GM19025 (cell line): ENCODE measurements around the gene PGS1.

ENCODE experiments used
- ATAC-seq: cut with Tn5 transposase; IDR thresholded peaks from one replicate; pipeline ENCODE4 v1.9.1; 2021; ENCODE audit warnings: mild to moderate bottlenecking, low read depth, moderate library complexity; ENCODE audit not compliant: unreplicated experiment

The PGS1 gene

DNA sequence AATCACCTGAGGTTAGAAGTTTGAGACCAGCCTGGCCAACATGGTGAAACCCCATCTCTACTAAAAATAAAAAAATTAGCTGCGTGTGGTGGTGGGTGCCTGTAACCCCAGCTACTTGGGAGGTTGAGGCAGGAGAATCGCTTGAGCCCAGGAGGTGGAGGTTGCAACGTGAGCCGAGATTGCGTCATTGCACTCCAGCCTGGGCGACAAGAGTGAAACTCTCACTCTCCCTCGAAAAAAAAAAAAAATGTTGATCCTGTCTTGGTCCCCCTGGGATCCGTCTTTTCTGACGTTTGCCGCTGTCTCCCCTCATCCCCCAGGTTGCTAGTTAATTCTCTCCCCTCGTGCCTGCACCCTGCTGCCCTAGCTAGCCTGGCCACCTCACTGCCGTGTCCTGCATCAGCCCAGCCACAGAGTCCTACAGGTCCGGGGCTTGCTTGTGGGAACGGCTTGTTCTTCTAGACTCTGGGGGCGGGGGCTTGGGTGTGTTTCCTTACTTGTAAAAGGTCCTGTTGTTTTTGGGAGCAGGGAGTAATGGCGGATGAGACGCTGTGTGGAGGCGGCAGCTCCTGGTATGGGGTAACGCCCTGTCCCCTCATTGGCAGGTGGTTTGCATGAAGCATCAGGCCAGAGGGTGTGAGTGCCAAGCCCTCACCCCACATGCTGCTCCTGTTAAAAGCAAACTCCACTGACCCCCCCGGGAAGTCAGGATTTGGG is 44.6 kb downstream of the PGS1 start:
- ATAC-seq: no peak

DNA sequence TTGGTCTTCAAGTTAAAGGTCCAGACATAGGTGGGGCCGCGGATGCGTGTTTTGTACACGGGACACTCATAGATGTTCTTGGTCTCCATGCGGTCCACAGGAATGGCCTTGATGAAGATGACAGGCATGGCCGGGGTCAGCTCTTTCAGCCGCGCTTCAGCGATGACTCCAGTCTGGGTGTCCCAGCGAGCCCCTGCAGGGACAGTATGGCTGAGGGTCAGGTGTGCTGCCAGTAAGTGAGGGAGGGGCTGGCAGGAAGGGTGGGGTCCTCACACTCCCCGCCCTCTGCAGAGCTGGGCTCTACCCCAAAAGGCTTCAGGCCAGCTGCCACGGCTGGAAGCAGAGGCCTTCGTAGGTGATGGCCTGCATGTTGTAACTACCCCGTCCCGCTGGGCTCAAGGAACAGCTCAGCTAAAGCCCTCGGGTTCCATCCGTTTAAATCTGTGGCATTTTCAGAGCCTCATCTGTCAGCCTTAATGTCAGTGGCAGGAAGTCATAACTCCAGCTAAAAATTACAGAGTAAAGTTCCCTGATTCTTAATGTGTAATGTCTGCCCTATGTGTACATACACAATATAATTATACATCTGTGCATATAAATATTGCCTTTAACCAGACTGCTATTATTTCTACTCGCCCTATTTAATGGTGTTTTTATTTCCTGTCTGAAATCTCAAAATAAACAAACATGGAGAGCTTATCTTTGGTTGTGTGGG is 45.7 kb downstream of the PGS1 start:
- ATAC-seq: no peak

- ATAC-seq: no peak
These were observed 47.0 kb downstream of the PGS1 start for GRCh38 chr17:78425429-78425828.

DNA sequence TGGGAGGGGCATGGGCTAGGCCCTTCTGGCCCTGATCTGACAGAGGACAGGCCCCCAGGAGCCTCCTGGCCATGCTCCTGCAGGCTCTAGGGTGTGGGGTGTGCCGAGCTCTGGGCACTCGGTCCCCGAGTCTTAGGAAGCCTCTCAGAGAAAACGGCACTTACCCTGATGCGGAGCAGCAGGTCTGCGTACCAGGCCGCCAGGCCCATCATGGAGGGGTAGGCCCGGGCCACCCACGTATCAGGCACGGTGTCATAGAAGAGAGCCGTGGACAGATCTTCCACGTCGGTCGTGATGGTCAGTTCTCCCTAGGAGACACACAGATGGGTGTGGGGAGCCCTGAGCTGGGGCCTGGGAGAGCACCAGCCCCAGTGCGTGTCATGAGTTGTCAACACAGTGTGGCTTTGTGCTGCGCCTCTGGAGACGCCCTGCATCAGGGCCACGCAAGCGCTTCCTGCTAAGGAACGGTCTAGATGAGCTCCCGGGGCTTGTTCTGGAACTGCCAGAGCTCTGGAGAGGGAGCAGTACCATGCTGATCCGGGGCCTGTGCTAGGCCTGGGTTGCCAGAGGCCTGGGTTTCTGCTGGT is 47.9 kb downstream of the PGS1 start:
- ATAC-seq: no peak

- no peak for ATAC-seq
These were observed 48.7 kb downstream of the PGS1 start for GRCh38 chr17:78427140-78427539.

GRCh38 chr17:78428025-78428575 is 49.7 kb downstream of the PGS1 start:
- ATAC-seq: no peak

GRCh38 chr17:78428836-78429617 is 50.6 kb downstream of the PGS1 start:
- ATAC-seq: no peak

GRCh38 chr17:78429618-78429995 is 51.2 kb downstream of the PGS1 start:
- no peak for ATAC-seq

GRCh38 chr17:78430892-78431691 is 52.6 kb downstream of the PGS1 start:
- ATAC-seq: no peak

GRCh38 chr17:78431692-78431958 is 53.2 kb downstream of the PGS1 start:
- no peak for ATAC-seq

DNA sequence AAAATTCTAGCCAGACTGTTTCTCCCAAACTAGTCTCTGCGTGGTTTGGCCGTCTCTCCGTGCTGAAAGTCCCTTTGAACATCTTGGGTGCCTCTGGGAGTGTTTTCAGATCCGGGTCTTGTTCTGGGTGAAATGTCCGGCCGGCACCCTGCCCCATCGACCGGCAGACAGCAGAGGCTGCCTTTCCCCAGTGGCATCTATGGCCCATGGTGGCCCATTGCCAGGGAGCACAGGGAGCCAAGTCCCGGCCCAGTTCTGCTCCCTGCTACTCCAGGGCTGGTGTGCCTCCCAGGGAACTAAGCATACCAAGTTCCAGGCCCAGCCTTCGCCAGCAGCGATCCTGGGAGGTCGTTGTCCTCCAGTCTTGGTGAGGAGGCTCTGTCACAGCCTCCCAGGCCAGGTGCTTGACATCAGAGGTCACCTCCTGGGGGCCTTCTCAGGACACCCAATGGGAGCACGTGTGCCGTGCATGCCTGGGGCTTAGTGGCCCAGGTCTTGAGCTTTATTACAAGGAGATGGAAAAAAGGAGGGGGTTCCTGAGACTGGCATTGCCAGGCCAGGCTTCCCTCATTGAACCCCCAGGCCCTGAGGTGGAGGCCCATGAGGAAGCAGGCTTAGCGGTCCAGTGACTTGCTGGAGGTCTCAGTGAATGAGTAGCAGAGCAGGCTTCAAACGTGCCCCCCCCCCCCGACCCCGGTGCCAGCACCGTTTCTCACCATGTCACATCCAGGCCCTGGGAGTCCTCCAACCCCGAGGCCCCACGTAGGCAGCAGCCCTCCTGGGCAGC is 54.0 kb downstream of the PGS1 start:
- ATAC-seq: no peak

DNA sequence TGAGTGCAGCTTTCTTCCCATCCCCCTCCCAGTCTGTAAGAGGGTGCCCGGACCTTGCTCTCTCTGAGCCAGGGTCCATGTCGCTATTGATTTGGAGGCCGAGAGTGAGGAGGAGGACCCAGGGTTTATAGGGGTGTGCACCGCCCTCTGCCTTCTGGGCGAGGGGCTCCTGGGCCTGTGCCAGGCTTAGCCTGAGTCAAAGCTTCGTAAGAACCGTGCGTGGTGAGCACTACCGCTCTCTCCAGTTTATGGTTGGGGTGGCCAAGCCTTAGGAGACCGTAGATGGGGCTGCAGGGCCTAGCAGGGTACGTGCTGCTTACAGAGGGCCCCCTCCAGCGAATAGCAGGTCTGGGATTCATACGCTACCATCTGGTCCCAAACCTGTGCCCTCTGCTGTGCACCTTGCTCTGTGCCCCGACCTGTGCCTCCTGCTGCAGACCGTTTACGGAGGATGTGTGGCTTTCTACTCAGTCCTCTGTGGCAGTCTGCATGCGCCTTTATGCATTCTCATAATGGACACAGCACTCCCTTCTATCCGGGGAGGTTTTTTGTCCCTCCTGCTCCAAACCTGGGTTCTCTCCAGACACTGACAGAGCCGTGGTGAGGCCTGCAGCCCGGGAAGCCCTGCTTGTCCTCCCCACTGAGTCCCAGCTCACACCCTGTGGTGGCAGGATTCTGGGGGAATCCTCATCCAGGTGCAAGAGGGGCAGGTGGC is 54.7 kb downstream of the PGS1 start:
- ATAC-seq: no peak

GRCh38 chr17:78433780-78434335 is 55.4 kb downstream of the PGS1 start:
- no peak for ATAC-seq

DNA sequence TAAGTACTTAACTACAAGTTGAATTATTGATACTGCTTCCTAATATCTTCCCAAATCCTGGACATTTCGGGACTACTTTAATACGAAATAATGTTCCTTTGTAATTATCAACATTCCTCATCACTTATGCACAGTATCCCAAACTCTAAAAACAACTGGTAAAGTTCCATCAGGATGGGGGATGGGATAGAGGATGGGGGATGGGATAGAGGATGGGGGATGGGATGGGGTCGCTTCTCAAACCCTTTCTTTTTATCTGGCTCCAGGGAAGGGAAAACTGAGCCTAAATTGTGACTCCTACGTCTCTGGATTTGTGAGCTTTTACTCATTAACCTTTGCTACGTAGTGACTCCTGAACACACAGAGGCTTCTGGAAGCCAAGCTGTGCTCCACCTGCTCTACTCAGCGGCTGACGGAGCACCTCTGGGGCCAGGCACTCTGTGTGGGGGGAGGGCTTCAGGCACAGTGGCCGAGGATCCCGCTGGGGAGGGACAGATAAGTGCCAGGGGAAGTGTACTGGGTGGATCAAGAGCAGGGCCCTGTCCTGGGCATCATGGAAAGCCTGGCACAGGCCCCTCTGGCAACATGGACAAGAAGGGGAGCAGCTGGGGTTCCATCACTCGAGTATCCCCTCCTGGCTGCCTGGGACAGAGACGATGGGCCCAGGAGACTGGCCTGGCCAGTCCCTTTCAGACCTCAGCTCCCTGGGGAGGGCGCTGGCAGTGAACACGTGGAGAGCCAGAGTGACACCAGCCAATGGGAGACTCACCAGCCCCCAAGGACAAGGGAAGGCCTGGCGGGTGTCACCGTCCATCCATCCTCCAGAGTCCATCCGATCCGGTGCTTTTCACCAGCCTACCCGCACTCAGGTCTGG is 56.2 kb downstream of the PGS1 start:
- no peak for ATAC-seq

- ATAC-seq: no peak
These were observed 57.0 kb downstream of the PGS1 start for GRCh38 chr17:78435330-78436005.

DNA sequence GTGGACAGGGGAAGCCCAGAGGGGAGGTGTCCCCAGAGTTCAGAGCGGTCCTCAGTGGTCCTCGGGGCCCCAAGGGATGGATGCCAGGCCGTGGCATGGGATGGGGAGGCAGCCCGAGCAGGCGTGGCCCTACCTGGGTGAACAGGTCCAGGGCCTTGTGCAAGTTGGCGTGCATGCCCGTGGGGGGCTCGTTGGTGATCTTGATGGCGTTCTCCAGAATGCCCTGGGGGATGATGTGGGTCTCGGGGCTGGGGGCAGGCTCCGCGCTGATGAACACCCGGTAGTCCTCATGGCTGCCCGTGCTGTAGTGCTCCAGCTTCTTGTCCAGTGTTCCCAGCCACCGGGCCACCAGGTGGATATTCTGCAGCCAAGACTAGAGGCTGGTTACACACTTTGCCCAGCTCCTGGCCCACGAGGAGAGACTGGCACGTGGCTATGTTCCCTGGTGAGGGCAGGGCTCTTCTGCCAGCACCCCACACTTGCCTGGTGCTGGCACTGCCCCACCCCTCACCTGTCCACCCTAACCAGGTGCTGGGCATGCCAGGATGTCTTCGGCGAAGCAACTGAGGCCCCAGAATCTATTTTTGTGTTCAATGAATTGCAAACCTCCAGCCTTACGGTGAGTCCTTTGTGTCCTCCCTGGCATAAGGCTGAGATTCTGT is 59.2 kb downstream of the PGS1 start:
- ATAC-seq: no peak
